A673 (cell line): Measurements from ENCODE around the gene RPL39L. TPM values are rescaled to one million over a fixed set of nuclear protein-coding genes. Genes with fewer than 3 reads are reported as not detected.
A peak's percentile ranks its signal among the peaks of the same experiment; 100 is the strongest.

ENCODE experiments used
- BruUV-seq: library from RNA; stranded (reverse); fragments of 400-500 nt; replicated peaks from 2 replicates; lab custom pipeline; 2021; lab: Mats Ljungman, UMichigan
- CTCF ChIA-PET: fragments of 300-600 bp; sonication (Branson Sonifier 250); formaldehyde crosslinking; loops from one replicate; lab custom pipeline; 2022; ENCODE audit warnings: antibody characterized with exemption; lab: Charles Lee
- POLR2A ChIA-PET: fragments of 300-600 bp; sonication (Branson Sonifier 250); formaldehyde crosslinking; loops from one replicate; lab custom pipeline; 2022; ENCODE audit warnings: antibody characterized with exemption; ENCODE audit not compliant: low non-redundant PET; lab: Charles Lee
- DNase-seq: peaks from one replicate; pipeline ENCODE4 v3.0.0-alpha.2; 2015; ENCODE audit warnings: low spot score
- H3K27ac ChIP-seq: fragments of 200-600 bp; sonication (generic); 2 replicates; pipeline ENCODE4 v1.5.1; 2016; ENCODE audit warnings: mixed run types, low read depth, mild to moderate bottlenecking, mixed read lengths, antibody characterized with exemption, low read length; ENCODE audit not compliant: poor library complexity, severe bottlenecking
- H3K27me3 ChIP-seq: fragments of 200-600 bp; sonication (generic); replicated peaks from 2 replicates; pipeline ENCODE4 v1.6.1; 2017; ENCODE audit warnings: mixed run types, low read depth, mild to moderate bottlenecking, mixed read lengths, antibody characterized with exemption, low read length; ENCODE audit not compliant: insufficient read depth, poor library complexity
- H3K36me3 ChIP-seq: fragments of 200-600 bp; sonication (generic); 2 replicates; pipeline ENCODE4 v1.6.1; 2016; ENCODE audit warnings: mixed run types, mild to moderate bottlenecking, mixed read lengths, antibody characterized with exemption, low read length; ENCODE audit not compliant: insufficient read depth, poor library complexity, severe bottlenecking
- H3K4me1 ChIP-seq: fragments of 200-600 bp; sonication (generic); 2 replicates; pipeline ENCODE4 v1.6.1; 2017; ENCODE audit warnings: mixed run types, mild to moderate bottlenecking, mixed read lengths, antibody characterized with exemption, low read length; ENCODE audit not compliant: insufficient read depth, poor library complexity, severe bottlenecking
- H3K4me3 ChIP-seq: fragments of 200-600 bp; sonication (generic); 2 replicates; pipeline ENCODE4 v1.5.1; 2016; ENCODE audit warnings: low read depth, mixed run types, mild to moderate bottlenecking, mixed read lengths, low read length; ENCODE audit not compliant: poor library complexity, severe bottlenecking
- H3K9me3 ChIP-seq: fragments of 200-600 bp; sonication (generic); 2 replicates; pipeline ENCODE4 v1.6.1; 2016; ENCODE audit warnings: mixed run types, low read depth, mild to moderate bottlenecking, mixed read lengths, antibody characterized with exemption, low read length; ENCODE audit not compliant: poor library complexity, severe bottlenecking
- CTCF ChIP-seq: fragments of 300-800, 200-600 bp; sonication (generic); conservative IDR thresholded peaks from 2 replicates; pipeline ENCODE4 v1.5.1; 2017; ENCODE audit warnings: low read depth, mild to moderate bottlenecking, antibody characterized with exemption, low read length, moderate library complexity, mixed read lengths
- EZH2 ChIP-seq: fragments of 200-600 bp; sonication (generic); IDR thresholded peaks from 2 replicates; pipeline ENCODE4 v1.6.1; 2017; ENCODE audit warnings: borderline replicate concordance, low read depth, mild to moderate bottlenecking, mixed read lengths, antibody characterized with exemption, low read length; ENCODE audit not compliant: poor library complexity, severe bottlenecking
- intact Hi-C: fragments of 100-400 bp; cut with micrococcal nuclease; formaldehyde crosslinking; loops from one replicate; pipeline ENCODE4 v1.10.0; 2022; ENCODE audit not compliant: unreplicated experiment
- total RNA-seq: library from RNA; stranded (reverse); gene quantifications from 2 replicates; pipeline ENCODE4 v1.2.3, GENCODE V29; 2021

RPL39L gene
- total RNA-seq, 1 experiment from 2014 or later = 35.3 TPM

GRCh38 chr3:187165144-187165543 lies 25.8 kb upstream of the RPL39L start:
- no peak overlapping the region for H3K4me3 ChIP-seq
- POLR2A ChIA-PET = interaction anchor here (0.6 kb wide), 3 partner anchors 78 to 551 kb away, joined by 3 to 10 read pairs (median 9); no protein-coding TSS in a partner anchor

GRCh38 chr3:187162265-187162953 lies 23.1 kb upstream of the RPL39L start:
- Histone ChIP-seq H3K27me3 (no peaks in the 10 kb centered on the region), H3K36me3 (no peaks in the 10 kb centered on the region), H3K27ac (no peak overlapping the region), H3K9me3 (peaks cover 6% of the 10 kb centered on the region), H3K4me1 (peaks cover 4% of the 10 kb centered on the region), H3K4me3 (no peak overlapping the region)
- no peak for TF ChIP-seq CTCF
- no peak for TF ChIP-seq EZH2
- BruUV-seq = no TSS peak
- DNase-seq = no peak
- POLR2A ChIA-PET = no interaction called here
- intact Hi-C loops = no loop called here
- CTCF ChIA-PET = interaction anchor here (0.9 kb wide), 1 partner anchor 23 kb away, joined by 3 read pairs; the partner anchor contains the start of gene RPL39L

More at GRCh38 chr3:187165144-187165543, 25.8 kb upstream of the RPL39L start:
- Histone ChIP-seq H3K4me1 (peaks cover 4% of the 10 kb centered on the region), H3K9me3 (no peaks in the 10 kb centered on the region), H3K36me3 (no peaks in the 10 kb centered on the region), H3K27ac (no peak overlapping the region), H3K27me3 (no peaks in the 10 kb centered on the region)
- CTCF ChIA-PET = interaction anchor here (0.6 to 2.6 kb wide), 23 partner anchors 12 to 1222 kb away, joined by 3 to 59 read pairs (median 4); partner anchors contain the start of gene RPL39L
- intact Hi-C loops = loop anchor here (1.0 kb wide), 1 partner anchor 316 kb away; no protein-coding TSS in a partner anchor
- TF ChIP-seq EZH2 (no peak), CTCF (peak; percentile 81)
- BruUV-seq = no TSS peak
- peak; percentile 74 for DNase-seq

GRCh38 chr3:187161556-187161955 lies 22.3 kb upstream of the RPL39L start:
- no peak overlapping the region for H3K27ac ChIP-seq
- TF ChIP-seq EZH2 (no peak), CTCF (no peak)
- no TSS peak for BruUV-seq
- H3K4me1 ChIP-seq = peaks cover 4% of the 10 kb centered on the region
- no peak for DNase-seq
- no peaks in the 10 kb centered on the region for H3K27me3 ChIP-seq
- ChIA-PET POLR2A (no interaction called here), CTCF (no interaction called here)
- peaks cover 6% of the 10 kb centered on the region for H3K9me3 ChIP-seq
- H3K36me3 ChIP-seq = no peaks in the 10 kb centered on the region
- H3K4me3 ChIP-seq = no peak overlapping the region
- intact Hi-C loops = no loop called here
